ENCODE measurements around the gene BIRC3.

GRCh38 chr11:102304686-102305085 is 12.6 kb upstream of the BIRC3 start:
- TF ChIP-seq POLR2A (IDR thresholded peaks at IDR 0.05) (no peak), POLR2AphosphoS5 (IDR thresholded peaks at IDR 0.05) (no peak)
- TF ChIP-seq, protein P1, sequence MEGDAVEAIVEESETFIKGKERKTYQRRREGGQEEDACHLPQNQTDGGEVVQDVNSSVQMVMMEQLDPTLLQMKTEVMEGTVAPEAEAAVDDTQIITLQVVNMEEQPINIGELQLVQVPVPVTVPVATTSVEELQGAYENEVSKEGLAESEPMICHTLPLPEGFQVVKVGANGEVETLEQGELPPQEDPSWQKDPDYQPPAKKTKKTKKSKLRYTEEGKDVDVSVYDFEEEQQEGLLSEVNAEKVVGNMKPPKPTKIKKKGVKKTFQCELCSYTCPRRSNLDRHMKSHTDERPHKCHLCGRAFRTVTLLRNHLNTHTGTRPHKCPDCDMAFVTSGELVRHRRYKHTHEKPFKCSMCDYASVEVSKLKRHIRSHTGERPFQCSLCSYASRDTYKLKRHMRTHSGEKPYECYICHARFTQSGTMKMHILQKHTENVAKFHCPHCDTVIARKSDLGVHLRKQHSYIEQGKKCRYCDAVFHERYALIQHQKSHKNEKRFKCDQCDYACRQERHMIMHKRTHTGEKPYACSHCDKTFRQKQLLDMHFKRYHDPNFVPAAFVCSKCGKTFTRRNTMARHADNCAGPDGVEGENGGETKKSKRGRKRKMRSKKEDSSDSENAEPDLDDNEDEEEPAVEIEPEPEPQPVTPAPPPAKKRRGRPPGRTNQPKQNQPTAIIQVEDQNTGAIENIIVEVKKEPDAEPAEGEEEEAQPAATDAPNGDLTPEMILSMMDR (IDR thresholded peaks at IDR 0.05): no peak

Data from sigmoid colon (tissue), 4 donors.